CD14-positive monocyte (primary cell): ENCODE measurements around the gene FSD2. TPM values are rescaled to one million over a fixed set of nuclear protein-coding genes. Genes with fewer than 3 reads are reported as not detected.

Experiments
- DNase-seq, 3 donors: peaks; one replicate each; pipeline ENCODE4 v3.0.0-alpha.2; 2011 to 2022
- H2AFZ ChIP-seq: 2 replicates; pipeline ENCODE4 v1.6.0; 2012; ENCODE audit warnings: mild to moderate bottlenecking, low read depth, low read length, inconsistent platforms; ENCODE audit not compliant: insufficient read depth, poor library complexity, severe bottlenecking
- H3K27ac ChIP-seq, 2 donors: 1 replicate in 1 of 2; 2 replicates in 1 of 2; pipeline ENCODE4 v1.5.1; 2012 to 2013; ENCODE audit warnings: low read length in 2 of 2, control low read depth in 1 of 2, inconsistent platforms in 1 of 2, low read depth in 1 of 2, mild to moderate bottlenecking in 1 of 2
- H3K27me3 ChIP-seq, 2 donors: one replicate each; pipeline versions ENCODE4 v1.6.0 to v1.6.1; 2011 to 2013; ENCODE audit warnings: low read length in 2 of 2; ENCODE audit not compliant: control insufficient read depth in 2 of 2, insufficient read depth in 2 of 2
- H3K36me3 ChIP-seq, 2 donors: replicated peaks in 1 of 2; 1 replicate in 1 of 2; 2 replicates in 1 of 2; pipeline versions ENCODE4 v1.5.1 to v1.6.1; 2012 to 2013; ENCODE audit warnings: low read length in 2 of 2, control low read depth in 1 of 2, inconsistent platforms in 1 of 2, mild to moderate bottlenecking in 1 of 2; ENCODE audit not compliant: insufficient read depth in 2 of 2, control insufficient read depth in 1 of 2
- H3K4me1 ChIP-seq, 2 donors: 1 replicate in 1 of 2; 2 replicates in 1 of 2; pipeline versions ENCODE4 v1.5.1 to v1.6.1; 2012 to 2013; ENCODE audit warnings: low read length in 2 of 2, control low read depth in 1 of 2, inconsistent platforms in 1 of 2, mild to moderate bottlenecking in 1 of 2, moderate library complexity in 1 of 2; ENCODE audit not compliant: insufficient read depth in 2 of 2, control insufficient read depth in 1 of 2
- H3K4me2 ChIP-seq: replicated peaks from 2 replicates; pipeline ENCODE3; 2012; ENCODE audit warnings: low read length, moderate library complexity, mild to moderate bottlenecking; ENCODE audit not compliant: poor library complexity, severe bottlenecking; ENCODE audit errors: extremely low read depth
- H3K4me3 ChIP-seq, 3 experiments: fragments of 200-600 bp in 1 of 3; sonication (generic) in 1 of 3; replicated peaks in 1 of 3; 1 replicate in 2 of 3; 2 replicates in 1 of 3; pipeline ENCODE4 v1.5.1; 2011 to 2013; ENCODE audit warnings: low read length in 3 of 3, mild to moderate bottlenecking in 3 of 3, control low read depth in 2 of 3, low read depth in 2 of 3, inconsistent platforms in 1 of 3, moderate library complexity in 1 of 3
- H3K79me2 ChIP-seq: 2 replicates; pipeline ENCODE4 v1.6.0; 2012; ENCODE audit warnings: mild to moderate bottlenecking, control low read depth, inconsistent platforms, low read length, moderate library complexity; ENCODE audit not compliant: insufficient read depth
- H3K9ac ChIP-seq: 2 replicates; pipeline ENCODE4 v1.6.0; 2017; ENCODE audit warnings: low read length, mild to moderate bottlenecking; ENCODE audit not compliant: insufficient read depth, poor library complexity, severe bottlenecking
- H3K9me3 ChIP-seq, 2 donors: replicated peaks in 1 of 2; 1 replicate in 1 of 2; 2 replicates in 1 of 2; pipeline versions ENCODE4 v1.5.1 to v1.6.1; 2012 to 2013; ENCODE audit warnings: low read length in 2 of 2, control low read depth in 1 of 2; ENCODE audit not compliant: control insufficient read depth in 1 of 2, insufficient read depth in 1 of 2
- H4K20me1 ChIP-seq: 2 replicates; pipeline ENCODE4 v1.6.0; 2012; ENCODE audit warnings: mild to moderate bottlenecking, low read length, control low read depth, moderate library complexity; ENCODE audit not compliant: insufficient read depth
- H3K27ac Mint-ChIP-seq, 7 donors: one replicate each; pipeline ENCODE4 v1.8.0; 2020; ENCODE audit warnings: mild to moderate bottlenecking in 7 of 7, mixed read lengths in 7 of 7, moderate library complexity in 6 of 7, inconsistent platforms in 2 of 7
- H3K27me3 Mint-ChIP-seq, 3 donors: one replicate each; pipeline ENCODE4 v1.8.0; 2021 to 2022; ENCODE audit warnings: low read depth in 3 of 3, mild to moderate bottlenecking in 3 of 3, mixed read lengths in 3 of 3, moderate library complexity in 3 of 3, inconsistent platforms in 1 of 3
- H3K36me3 Mint-ChIP-seq, 2 donors: one replicate each; pipeline ENCODE4 v1.8.0; 2020; ENCODE audit warnings: mixed read lengths in 2 of 2, inconsistent platforms in 1 of 2, mild to moderate bottlenecking in 1 of 2
- H3K4me1 Mint-ChIP-seq: one replicate; pipeline ENCODE4 v1.8.0; 2020; ENCODE audit warnings: mild to moderate bottlenecking, mixed read lengths
- H3K4me3 Mint-ChIP-seq, 2 donors: one replicate each; pipeline ENCODE4 v1.8.0; 2020; ENCODE audit warnings: mild to moderate bottlenecking in 2 of 2, mixed read lengths in 2 of 2, moderate library complexity in 1 of 2
- H3K9me3 Mint-ChIP-seq, 7 donors: one replicate each; pipeline ENCODE4 v1.8.0; 2020 to 2022; ENCODE audit warnings: mixed read lengths in 7 of 7, mild to moderate bottlenecking in 6 of 7, moderate library complexity in 6 of 7, inconsistent platforms in 2 of 7
- CTCF ChIP-seq: fragments of 200-600 bp; IDR thresholded peaks from one replicate; pipeline ENCODE4 v1.8.0; 2022; ENCODE audit warnings: antibody characterized with exemption, mild to moderate bottlenecking
- WGBS: methylation state at CpG from one replicate; pipeline ENCODE4 v1.1.5; 2013; ENCODE audit warnings: missing lambda C conversion rate; ENCODE audit not compliant: insufficient coverage; 5-methylcytosine and 5-hydroxymethylcytosine counted together
- intact Hi-C, 2 donors: fragments of 100-400 bp; cut with micrococcal nuclease; formaldehyde crosslinking; loops; one replicate each; pipeline versions ENCODE4 v1.15.0 to v1.15.1; 2023
- polyA plus RNA-seq, 3 donors: library from polyadenylated mRNA; depleted of rRNA in 1 of 3; unstranded in 2 of 3; stranded (reverse) in 1 of 3; fragments of 300-500 nt in 2 of 3; fragments of >200 nt in 1 of 3; fragmentation: Illumina TruSeq in 2 of 3; gene quantifications; 1 replicate in 2 of 3; 2 replicates in 1 of 3; pipeline ENCODE4 v1.2.3, GENCODE V29; 2012 to 2021

Gene FSD2
- polyA plus RNA-seq, 3 donors, result 0.09 TPM; not detected in 2

DNA sequence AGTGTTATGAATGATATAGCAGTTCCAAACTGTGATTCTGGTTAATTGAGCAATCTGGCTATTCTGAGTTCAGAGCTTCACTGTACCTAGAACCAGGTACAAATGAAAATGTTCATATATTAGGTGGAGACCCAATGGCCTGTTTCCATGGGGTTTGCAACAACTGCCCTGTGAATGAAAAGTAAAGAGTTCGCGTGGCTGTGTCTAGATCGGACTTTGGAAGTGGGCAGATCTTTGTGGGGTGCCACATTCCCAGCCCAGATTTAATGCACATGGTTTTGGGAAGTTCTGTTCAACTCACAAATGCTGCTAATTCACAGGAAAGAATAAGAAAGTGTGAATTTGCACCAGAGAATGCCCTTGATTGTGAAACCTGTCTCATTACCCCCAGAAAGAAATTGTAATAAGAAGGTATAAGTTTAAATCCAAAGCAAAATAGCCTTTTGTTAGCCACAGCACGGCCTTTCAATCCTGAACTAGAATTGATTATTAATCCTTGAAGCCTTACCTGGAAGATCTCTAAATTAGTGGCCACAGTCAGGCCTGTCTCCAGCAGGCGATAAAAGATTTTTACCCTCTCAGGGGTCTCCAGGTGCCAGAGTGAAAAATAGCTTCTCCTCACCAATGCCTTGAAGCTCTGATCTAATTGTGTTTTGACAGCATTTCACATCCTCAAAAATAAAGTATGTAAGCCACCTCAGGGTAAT, 26.2 kb upstream of the FSD2 start:
- H3K27ac ChIP-seq, result peak overlapping the region; percentile 65 to 87
- 79% methylated on average over 4 of the region's 5 CpGs for WGBS
- Mint-ChIP-seq H3K4me1 (peaks cover 25% of the 10 kb centered on the region), H3K36me3 (peaks cover 80 to 99% of the 10 kb centered on the region in 2 donors), H3K4me3 (no peak overlapping the region), H3K27ac (peak overlapping the region; percentile 84 to 98 (median 96)), H3K27me3 (no peaks in the 10 kb centered on the region), H3K9me3 (no peaks in the 10 kb centered on the region)
- H3K9ac ChIP-seq, result no peak overlapping the region
- peaks cover 4% of the 10 kb centered on the region for H3K79me2 ChIP-seq
- TF ChIP-seq CTCF, result no peak
- H3K27me3 ChIP-seq, result no peaks in the 10 kb centered on the region
- no peak for DNase-seq
- H2AFZ ChIP-seq, result no peak overlapping the region
- intact Hi-C loops, result no loop called here
- peak overlapping the region; percentile 5 for H3K4me2 ChIP-seq
- H3K4me3 ChIP-seq, result no peak overlapping the region
- peaks cover 23 to 25% of the 10 kb centered on the region in 2 donors for H3K4me1 ChIP-seq
- H3K36me3 ChIP-seq, result peaks cover 94 to 100% of the 10 kb centered on the region in 2 donors
- no peaks in the 10 kb centered on the region for H3K9me3 ChIP-seq
- peaks cover 37% of the 10 kb centered on the region for H4K20me1 ChIP-seq

GRCh38 chr15:82830427-82831173, 24.7 kb upstream of the FSD2 start:
- 93% methylated on average over 16 of the region's 18 CpGs for WGBS
- Histone ChIP-seq H3K36me3 (peaks cover 94 to 100% of the 10 kb centered on the region in 2 donors), H3K4me2 (no peak overlapping the region), H3K79me2 (peaks cover 3% of the 10 kb centered on the region), H3K9me3 (no peaks in the 10 kb centered on the region), H4K20me1 (peaks cover 40% of the 10 kb centered on the region), H2AFZ (no peak overlapping the region), H3K4me3 (no peak overlapping the region), H3K4me1 (peaks cover 23 to 25% of the 10 kb centered on the region in 2 donors), H3K9ac (no peak overlapping the region), H3K27me3 (no peaks in the 10 kb centered on the region), H3K27ac (peak overlapping the region in 1 of 2 donors; percentile 87)
- peaks cover 25% of the 10 kb centered on the region for H3K4me1 Mint-ChIP-seq
- no peak for DNase-seq
- no peak for TF ChIP-seq CTCF
- H3K4me3 Mint-ChIP-seq, result no peak overlapping the region
- H3K9me3 Mint-ChIP-seq, result no peaks in the 10 kb centered on the region
- peak overlapping the region in 5 of 7 donors; percentile 12 to 72 (median 53) for H3K27ac Mint-ChIP-seq
- H3K27me3 Mint-ChIP-seq, result no peaks in the 10 kb centered on the region
- H3K36me3 Mint-ChIP-seq, result peaks cover 79 to 99% of the 10 kb centered on the region in 2 donors
- intact Hi-C loops, result no loop called here
